Effector memory CD4-positive, alpha-beta T cell (primary cell): Measurements from ENCODE around the gene OR10J5.

Experiments
- DNase-seq, 3 donors: peaks; one replicate each; pipeline ENCODE4 v3.0.0-alpha.2; 2020
- H3K27ac ChIP-seq: 2 replicates; pipeline ENCODE4 v1.7.0; 2013; ENCODE audit warnings: mild to moderate bottlenecking, low read length, moderate library complexity; ENCODE audit not compliant: insufficient read depth, poor library complexity, severe bottlenecking
- H3K27me3 ChIP-seq: replicated peaks from 2 replicates; pipeline ENCODE4 v1.7.0; 2013; ENCODE audit warnings: mild to moderate bottlenecking, low read length; ENCODE audit not compliant: insufficient read depth, control insufficient read depth, poor library complexity, severe bottlenecking
- H3K36me3 ChIP-seq: 2 replicates; pipeline ENCODE4 v1.7.0; 2013; ENCODE audit warnings: mild to moderate bottlenecking, low read length, moderate library complexity; ENCODE audit not compliant: control insufficient read depth, insufficient read depth
- H3K4me1 ChIP-seq: 2 replicates; pipeline ENCODE4 v1.7.0; 2013; ENCODE audit warnings: low read length, mild to moderate bottlenecking; ENCODE audit not compliant: control insufficient read depth, insufficient read depth, poor library complexity, severe bottlenecking
- H3K4me3 ChIP-seq: 2 replicates; pipeline ENCODE4 v1.7.0; 2013; ENCODE audit warnings: low read length, low read depth, mild to moderate bottlenecking; ENCODE audit not compliant: insufficient read depth, poor library complexity, severe bottlenecking
- H3K9me3 ChIP-seq: 2 replicates; pipeline ENCODE4 v1.7.0; 2013; ENCODE audit warnings: mild to moderate bottlenecking, low read length, moderate library complexity; ENCODE audit not compliant: control insufficient read depth
- total RNA-seq, 3 donors: gene quantifications; one replicate each; lab custom pipeline; 2026; lab: John Stamatoyannopoulos, UW

The OR10J5 gene, protein sequence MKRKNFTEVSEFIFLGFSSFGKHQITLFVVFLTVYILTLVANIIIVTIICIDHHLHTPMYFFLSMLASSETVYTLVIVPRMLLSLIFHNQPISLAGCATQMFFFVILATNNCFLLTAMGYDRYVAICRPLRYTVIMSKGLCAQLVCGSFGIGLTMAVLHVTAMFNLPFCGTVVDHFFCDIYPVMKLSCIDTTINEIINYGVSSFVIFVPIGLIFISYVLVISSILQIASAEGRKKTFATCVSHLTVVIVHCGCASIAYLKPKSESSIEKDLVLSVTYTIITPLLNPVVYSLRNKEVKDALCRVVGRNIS
- 0 reads per million in 3 donors for total RNA-seq

DNA sequence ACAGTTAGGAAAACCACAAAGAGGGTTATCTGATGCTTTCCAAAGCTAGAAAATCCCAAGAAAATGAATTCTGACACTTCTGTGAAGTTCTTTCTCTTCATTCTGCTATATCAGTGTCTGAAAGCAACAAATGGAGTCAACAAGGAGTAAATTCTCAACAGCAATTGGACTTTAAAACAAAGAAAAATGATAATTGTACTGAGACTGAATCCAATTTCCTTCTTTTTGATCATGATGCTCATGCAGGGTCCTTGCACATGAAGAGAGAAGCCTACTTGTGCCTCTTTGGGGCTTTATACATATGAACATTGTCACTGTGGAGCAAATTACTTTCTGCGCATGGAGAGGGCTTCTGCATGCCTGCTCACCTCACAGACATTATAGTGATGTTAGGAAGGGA, at the start of gene OR10J5:
Gene OR10J5, minus strand, starts transcription at position 101 of the 400 bp plus-strand sequence. Its CDS starts 0 bp downstream, at position 101.
- no peaks in the 10 kb centered on the region for H3K27me3 ChIP-seq
- H3K27ac ChIP-seq: no peak within 1 kb of the TSS
- no peak for DNase-seq
- H3K9me3 ChIP-seq: no peaks in the 10 kb centered on the region
- H3K36me3 ChIP-seq: no peaks in the 10 kb centered on the region
- no peak within 1 kb of the TSS for H3K4me3 ChIP-seq
- H3K4me1 ChIP-seq: no peaks in the 10 kb centered on the region

DNA sequence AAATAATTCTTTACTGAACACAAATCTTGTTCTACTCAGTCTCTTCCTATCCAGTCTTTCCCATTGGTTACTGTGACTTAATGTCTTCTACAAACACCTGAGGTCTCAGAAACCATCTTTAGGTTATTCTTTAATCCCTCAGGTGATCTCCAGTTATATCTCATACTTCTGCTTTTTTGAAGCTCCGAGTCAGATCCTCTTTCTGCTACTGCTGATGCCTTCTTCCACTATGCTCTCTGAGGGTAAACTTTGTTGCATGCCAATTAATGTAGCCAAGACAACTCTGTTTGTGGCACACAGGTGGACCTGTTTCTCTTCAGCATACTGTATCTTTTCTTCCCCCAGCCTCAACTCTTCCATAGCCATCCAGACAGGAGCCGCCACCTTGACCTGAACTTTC, 48.7 kb upstream of the OR10J5 start:
- Histone ChIP-seq H3K4me1 (no peaks in the 10 kb centered on the region), H3K36me3 (no peaks in the 10 kb centered on the region), H3K9me3 (no peaks in the 10 kb centered on the region), H3K4me3 (no peak overlapping the region), H3K27me3 (peaks cover 4% of the 10 kb centered on the region), H3K27ac (no peak overlapping the region)
- DNase-seq: no peak

DNA sequence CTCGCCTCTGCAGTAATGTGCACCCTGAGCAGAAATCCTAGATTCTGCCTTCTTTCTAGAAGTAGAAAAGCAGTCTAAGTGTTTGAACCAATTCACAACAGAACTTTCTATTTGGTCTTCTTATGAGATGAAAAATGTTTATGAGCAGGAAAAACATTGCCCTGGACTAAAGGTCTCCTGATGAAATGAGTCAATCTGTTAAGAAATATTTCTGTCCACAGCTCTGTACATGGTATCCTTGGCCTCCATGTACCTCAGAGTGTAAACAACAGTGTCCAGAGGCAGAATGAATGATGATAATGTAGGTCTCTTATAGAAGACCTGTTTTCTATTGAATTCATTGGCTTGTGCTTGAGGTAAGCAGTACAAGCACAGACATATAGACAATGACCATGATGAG, 45.6 kb upstream of the OR10J5 start:
- Histone ChIP-seq H3K36me3 (no peaks in the 10 kb centered on the region), H3K27me3 (peaks cover 4% of the 10 kb centered on the region), H3K4me1 (no peaks in the 10 kb centered on the region), H3K4me3 (no peak overlapping the region), H3K27ac (no peak overlapping the region), H3K9me3 (no peaks in the 10 kb centered on the region)
- DNase-seq: no peak

DNA sequence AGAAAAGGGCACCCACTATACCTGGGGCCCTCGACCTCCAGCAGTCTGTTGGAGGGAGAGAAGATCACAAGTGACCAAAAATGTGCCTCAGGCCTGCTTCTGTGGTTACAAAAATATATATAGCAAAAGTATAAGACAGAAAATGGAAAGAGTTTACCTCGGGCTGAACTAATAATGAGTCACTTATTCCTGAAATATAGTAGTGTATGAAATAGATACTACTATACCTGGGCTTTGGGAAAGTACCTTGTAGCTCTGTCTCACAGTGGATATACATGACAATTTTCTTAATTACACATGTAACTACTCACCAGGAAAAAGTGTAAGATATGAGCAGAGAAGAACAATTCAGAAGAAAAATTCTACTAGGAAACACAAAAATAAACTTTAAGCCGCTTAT, 44.5 kb upstream of the OR10J5 start:
- Histone ChIP-seq H3K36me3 (no peaks in the 10 kb centered on the region), H3K4me3 (no peak overlapping the region), H3K4me1 (no peaks in the 10 kb centered on the region), H3K27me3 (peaks cover 6% of the 10 kb centered on the region), H3K27ac (no peak overlapping the region), H3K9me3 (no peaks in the 10 kb centered on the region)
- DNase-seq: no peak

DNA sequence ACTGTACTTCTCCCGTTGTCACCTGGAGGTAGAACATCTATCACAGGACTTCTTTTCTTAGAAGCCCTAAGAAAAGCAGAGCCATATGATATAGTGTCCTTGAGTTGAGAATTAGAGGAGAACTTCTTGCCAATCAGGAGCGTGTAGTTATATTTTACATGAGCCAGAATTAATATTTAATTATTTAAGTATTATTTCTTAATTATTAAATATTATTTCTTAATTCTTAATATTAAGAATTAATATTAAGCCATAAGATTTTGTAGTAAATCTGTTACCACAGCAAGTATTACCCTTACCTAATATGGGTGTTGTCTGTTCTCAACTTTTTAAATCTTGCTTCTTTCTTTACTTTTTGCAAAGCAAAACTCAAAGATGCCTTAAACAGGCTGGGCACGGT, 41.6 kb upstream of the OR10J5 start:
- H3K27ac ChIP-seq: no peak overlapping the region
- no peak for DNase-seq
- H3K9me3 ChIP-seq: no peaks in the 10 kb centered on the region
- peaks cover 2% of the 10 kb centered on the region for H3K27me3 ChIP-seq
- H3K36me3 ChIP-seq: no peaks in the 10 kb centered on the region
- no peak overlapping the region for H3K4me3 ChIP-seq
- no peaks in the 10 kb centered on the region for H3K4me1 ChIP-seq

DNA sequence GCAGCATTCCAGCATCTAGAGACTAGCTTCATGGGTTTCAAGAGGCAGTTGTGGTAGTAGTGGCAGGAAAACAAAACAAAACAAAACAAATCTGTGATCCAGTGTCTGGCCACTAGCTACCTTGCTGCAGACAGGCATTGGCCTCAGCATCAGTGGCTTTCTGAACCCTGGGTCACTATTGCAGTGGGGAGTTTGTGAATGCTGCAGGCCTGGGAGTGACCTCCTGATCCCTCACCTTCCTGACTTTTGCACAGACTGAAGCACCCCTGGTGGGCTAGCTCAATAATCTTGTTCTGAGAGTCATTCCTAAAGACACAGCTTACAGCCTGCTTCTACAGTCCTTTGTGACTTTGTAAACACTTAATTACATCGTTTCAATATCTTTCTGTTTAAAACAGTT, 26.9 kb upstream of the OR10J5 start:
- no peaks in the 10 kb centered on the region for H3K36me3 ChIP-seq

DNA sequence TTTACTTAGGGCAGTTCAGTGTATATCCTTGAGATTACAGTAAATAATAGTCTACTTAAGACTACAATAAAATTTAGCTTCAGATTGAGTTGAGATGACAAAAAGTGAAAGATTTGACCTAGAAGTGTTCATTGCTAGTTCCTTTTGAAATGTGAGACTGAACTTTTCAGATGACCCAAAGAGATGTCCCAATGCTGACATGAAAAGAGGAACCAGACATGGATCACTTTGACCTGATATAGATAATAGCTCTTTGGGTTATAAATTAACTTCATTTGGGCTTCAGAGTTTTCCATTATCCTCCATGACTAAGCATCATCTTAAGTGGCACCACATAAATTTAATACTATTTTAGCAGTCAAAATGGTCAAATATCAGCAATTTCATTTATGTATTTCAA, 25.7 kb upstream of the OR10J5 start:
- peaks cover 4% of the 10 kb centered on the region for H3K27me3 ChIP-seq
- H3K4me1 ChIP-seq: no peaks in the 10 kb centered on the region
- no peaks in the 10 kb centered on the region for H3K9me3 ChIP-seq
- no peak for DNase-seq
- H3K27ac ChIP-seq: no peak overlapping the region
- H3K4me3 ChIP-seq: no peak overlapping the region
- H3K36me3 ChIP-seq: no peaks in the 10 kb centered on the region

More for the DNA sequence above, 26.9 kb upstream of the OR10J5 start:
- Histone ChIP-seq H3K4me3 (no peak overlapping the region), H3K4me1 (no peaks in the 10 kb centered on the region), H3K27me3 (peaks cover 4% of the 10 kb centered on the region), H3K9me3 (no peaks in the 10 kb centered on the region), H3K27ac (no peak overlapping the region)
- DNase-seq: no peak

DNA sequence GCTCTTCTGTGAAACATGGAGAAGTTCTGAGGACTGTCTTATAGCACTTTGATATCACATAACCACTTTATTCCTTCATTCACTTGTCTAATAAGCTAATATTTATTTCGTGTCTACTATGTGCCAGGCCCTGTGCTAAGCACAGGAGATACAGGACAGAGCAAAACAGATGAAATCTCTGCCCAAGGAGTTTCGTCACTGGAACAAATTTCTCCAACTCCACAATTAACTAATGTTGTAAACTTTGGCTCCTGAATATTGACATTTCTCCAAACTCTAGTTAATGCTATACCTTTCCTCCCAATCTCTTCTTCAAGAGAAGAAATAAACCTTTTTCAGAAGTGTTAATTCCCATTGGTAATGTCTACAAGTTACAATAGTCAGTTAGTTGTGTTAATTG, 24.8 kb upstream of the OR10J5 start:
- no peak overlapping the region for H3K27ac ChIP-seq
- DNase-seq: no peak
- H3K4me1 ChIP-seq: no peaks in the 10 kb centered on the region
- H3K36me3 ChIP-seq: no peaks in the 10 kb centered on the region
- no peak overlapping the region for H3K4me3 ChIP-seq
- H3K27me3 ChIP-seq: peaks cover 4% of the 10 kb centered on the region
- H3K9me3 ChIP-seq: no peaks in the 10 kb centered on the region

DNA sequence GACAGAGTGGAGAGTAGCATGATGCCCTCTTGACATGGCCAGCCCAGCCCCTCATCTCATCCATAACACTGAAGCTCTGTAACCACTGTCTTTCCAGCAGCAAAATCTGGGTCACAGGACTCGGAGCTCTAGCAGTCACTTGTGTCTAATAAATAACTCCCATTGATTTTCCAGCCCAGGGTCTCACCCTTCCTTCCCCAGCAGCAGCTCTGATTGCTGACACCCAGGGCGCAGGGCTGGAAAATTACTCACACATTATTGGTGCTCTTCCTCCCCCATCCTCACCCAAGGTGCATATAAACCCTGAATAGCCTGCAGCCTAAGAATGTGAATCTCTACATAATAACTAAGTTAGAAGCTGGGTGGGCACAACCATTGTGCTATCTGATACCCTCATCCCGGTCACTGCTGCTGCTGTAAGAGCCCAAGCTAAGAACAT, 21.1 kb upstream of the OR10J5 start:
- H3K27ac ChIP-seq: no peak overlapping the region
- no peaks in the 10 kb centered on the region for H3K9me3 ChIP-seq
- H3K4me1 ChIP-seq: no peaks in the 10 kb centered on the region

DNA sequence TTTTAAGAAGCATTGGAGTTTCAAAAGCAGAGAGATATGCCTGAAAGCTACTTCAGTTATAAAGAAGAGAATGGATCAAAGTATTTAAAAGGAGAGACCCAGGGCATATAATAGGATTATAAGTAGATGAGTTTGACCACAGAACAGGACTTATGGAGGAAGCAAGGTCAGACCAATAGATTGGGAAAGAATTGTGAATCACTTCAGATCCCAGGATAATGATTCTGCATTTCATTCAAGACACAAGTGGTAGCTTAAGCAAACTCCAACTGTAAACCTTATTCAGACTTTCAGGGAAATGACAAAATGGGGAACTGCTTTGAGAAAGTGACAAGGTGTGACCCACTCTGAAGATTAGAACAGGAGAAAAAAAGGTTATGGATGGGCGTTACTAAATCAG, 18.9 kb upstream of the OR10J5 start:
- Histone ChIP-seq H3K9me3 (no peaks in the 10 kb centered on the region), H3K27me3 (no peaks in the 10 kb centered on the region), H3K4me1 (no peaks in the 10 kb centered on the region), H3K27ac (no peak overlapping the region), H3K36me3 (no peaks in the 10 kb centered on the region), H3K4me3 (no peak overlapping the region)
- DNase-seq: no peak

More for the DNA sequence above, 21.1 kb upstream of the OR10J5 start:
- H3K4me3 ChIP-seq: no peak overlapping the region
- no peak for DNase-seq
- no peaks in the 10 kb centered on the region for H3K36me3 ChIP-seq
- H3K27me3 ChIP-seq: peaks cover 4% of the 10 kb centered on the region
